ENCODE data around the gene TGFBR3. TPM values are rescaled to one million over a fixed set of nuclear protein-coding genes. Genes with fewer than 3 reads are reported as not detected.

Gene TGFBR3
- total RNA-seq, 1 experiment from 2014 or later, result not detected

- H3K4me2 ChIP-seq (ENCODE audit: low read depth, low read length, poor library complexity, severe bottlenecking), result no peak overlapping the region
- H3K4me1 ChIP-seq (ENCODE audit: low read length), result no peaks in the 10 kb centered on the region
- no peaks in the 10 kb centered on the region for H3K36me3 ChIP-seq (ENCODE audit: insufficient read depth, low read length)
- H2AFZ ChIP-seq (ENCODE audit: low read length), result no peak overlapping the region
- no peak overlapping the region for H3K4me3 ChIP-seq (ENCODE audit: low read length)
- no peak overlapping the region for H3K27ac ChIP-seq (ENCODE audit: low read length)
- no peak for DNase-seq
- H3K9me3 ChIP-seq (ENCODE audit: low read length), result no peaks in the 10 kb centered on the region
- H3K27me3 ChIP-seq (ENCODE audit: low read length), result no peaks in the 10 kb centered on the region
- H3K9me2 ChIP-seq (replicated peaks; ENCODE audit: insufficient read depth, low read length), result no peaks in the 10 kb centered on the region
- H4K20me1 ChIP-seq (ENCODE audit: insufficient read depth, low read depth, low read length), result no peaks in the 10 kb centered on the region
- no peaks in the 10 kb centered on the region for H3K79me2 ChIP-seq (ENCODE audit: low read length)
- H3K9ac ChIP-seq (ENCODE audit: low read length), result no peak overlapping the region
Observed at GRCh38 chr1:91793877-91794276, 92.1 kb downstream of the TGFBR3 start.

GRCh38 chr1:91793189-91793588 is 92.8 kb downstream of the TGFBR3 start:
- no peak overlapping the region for H3K9ac ChIP-seq (ENCODE audit: low read length)
- no peak overlapping the region for H3K4me2 ChIP-seq (ENCODE audit: low read depth, low read length, poor library complexity, severe bottlenecking)
- no peak for DNase-seq
- H3K27ac ChIP-seq (ENCODE audit: low read length), result no peak overlapping the region
- no peaks in the 10 kb centered on the region for H3K9me3 ChIP-seq (ENCODE audit: low read length)
- H3K9me2 ChIP-seq (replicated peaks; ENCODE audit: insufficient read depth, low read length), result no peaks in the 10 kb centered on the region
- H4K20me1 ChIP-seq (ENCODE audit: insufficient read depth, low read depth, low read length), result no peaks in the 10 kb centered on the region
- H3K27me3 ChIP-seq (ENCODE audit: low read length), result no peaks in the 10 kb centered on the region
- H2AFZ ChIP-seq (ENCODE audit: low read length), result no peak overlapping the region
- no peaks in the 10 kb centered on the region for H3K4me1 ChIP-seq (ENCODE audit: low read length)
- H3K79me2 ChIP-seq (ENCODE audit: low read length), result no peaks in the 10 kb centered on the region
- H3K4me3 ChIP-seq (ENCODE audit: low read length), result no peak overlapping the region
- H3K36me3 ChIP-seq (ENCODE audit: insufficient read depth, low read length), result no peaks in the 10 kb centered on the region

GRCh38 chr1:91792489-91793071 is 93.4 kb downstream of the TGFBR3 start:
- H3K4me1 ChIP-seq (ENCODE audit: low read length), result no peaks in the 10 kb centered on the region
- no peaks in the 10 kb centered on the region for H3K9me3 ChIP-seq (ENCODE audit: low read length)
- no peaks in the 10 kb centered on the region for H3K9me2 ChIP-seq (replicated peaks; ENCODE audit: insufficient read depth, low read length)
- H4K20me1 ChIP-seq (ENCODE audit: insufficient read depth, low read depth, low read length), result no peaks in the 10 kb centered on the region
- no peak overlapping the region for H3K27ac ChIP-seq (ENCODE audit: low read length)
- H3K9ac ChIP-seq (ENCODE audit: low read length), result no peak overlapping the region
- H3K4me2 ChIP-seq (ENCODE audit: low read depth, low read length, poor library complexity, severe bottlenecking), result no peak overlapping the region
- peak; percentile 43 for DNase-seq
- no peaks in the 10 kb centered on the region for H3K36me3 ChIP-seq (ENCODE audit: insufficient read depth, low read length)
- no peak overlapping the region for H2AFZ ChIP-seq (ENCODE audit: low read length)
- H3K27me3 ChIP-seq (ENCODE audit: low read length), result no peaks in the 10 kb centered on the region
- no peak overlapping the region for H3K4me3 ChIP-seq (ENCODE audit: low read length)
- no peaks in the 10 kb centered on the region for H3K79me2 ChIP-seq (ENCODE audit: low read length)

- Histone ChIP-seq H3K9ac (ENCODE audit: low read length) (no peak overlapping the region), H3K9me3 (ENCODE audit: low read length) (no peaks in the 10 kb centered on the region), H4K20me1 (ENCODE audit: insufficient read depth, low read depth, low read length) (no peaks in the 10 kb centered on the region), H2AFZ (ENCODE audit: low read length) (no peak overlapping the region), H3K4me1 (ENCODE audit: low read length) (no peaks in the 10 kb centered on the region), H3K36me3 (ENCODE audit: insufficient read depth, low read length) (no peaks in the 10 kb centered on the region), H3K27ac (ENCODE audit: low read length) (no peak overlapping the region), H3K9me2 (replicated peaks; ENCODE audit: insufficient read depth, low read length) (no peaks in the 10 kb centered on the region), H3K4me2 (ENCODE audit: low read depth, low read length, poor library complexity, severe bottlenecking) (no peak overlapping the region), H3K27me3 (ENCODE audit: low read length) (no peaks in the 10 kb centered on the region), H3K4me3 (ENCODE audit: low read length) (no peak overlapping the region), H3K79me2 (ENCODE audit: low read length) (no peaks in the 10 kb centered on the region)
- no peak for DNase-seq
Observed at GRCh38 chr1:91791691-91792488, 94.1 kb downstream of the TGFBR3 start.

GRCh38 chr1:91791103-91791502 is 94.8 kb downstream of the TGFBR3 start:
- H3K79me2 ChIP-seq (ENCODE audit: low read length), result no peaks in the 10 kb centered on the region
- H3K4me2 ChIP-seq (ENCODE audit: low read depth, low read length, poor library complexity, severe bottlenecking), result no peak overlapping the region
- no peaks in the 10 kb centered on the region for H3K27me3 ChIP-seq (ENCODE audit: low read length)
- no peak overlapping the region for H3K4me3 ChIP-seq (ENCODE audit: low read length)
- H3K9ac ChIP-seq (ENCODE audit: low read length), result no peak overlapping the region
- H3K27ac ChIP-seq (ENCODE audit: low read length), result no peak overlapping the region
- H3K9me3 ChIP-seq (ENCODE audit: low read length), result no peaks in the 10 kb centered on the region
- H4K20me1 ChIP-seq (ENCODE audit: insufficient read depth, low read depth, low read length), result no peaks in the 10 kb centered on the region
- H3K4me1 ChIP-seq (ENCODE audit: low read length), result no peaks in the 10 kb centered on the region
- H3K9me2 ChIP-seq (replicated peaks; ENCODE audit: insufficient read depth, low read length), result no peaks in the 10 kb centered on the region
- no peak overlapping the region for H2AFZ ChIP-seq (ENCODE audit: low read length)
- DNase-seq, result no peak
- H3K36me3 ChIP-seq (ENCODE audit: insufficient read depth, low read length), result no peaks in the 10 kb centered on the region

GRCh38 chr1:91790392-91790791 is 95.6 kb downstream of the TGFBR3 start:
- Histone ChIP-seq H2AFZ (ENCODE audit: low read length) (no peak overlapping the region), H3K27me3 (ENCODE audit: low read length) (no peaks in the 10 kb centered on the region), H3K4me2 (ENCODE audit: low read depth, low read length, poor library complexity, severe bottlenecking) (no peak overlapping the region), H3K9me3 (ENCODE audit: low read length) (no peaks in the 10 kb centered on the region), H3K4me3 (ENCODE audit: low read length) (no peak overlapping the region), H3K9ac (ENCODE audit: low read length) (no peak overlapping the region), H3K27ac (ENCODE audit: low read length) (no peak overlapping the region), H3K9me2 (replicated peaks; ENCODE audit: insufficient read depth, low read length) (no peaks in the 10 kb centered on the region), H3K79me2 (ENCODE audit: low read length) (no peaks in the 10 kb centered on the region), H3K36me3 (ENCODE audit: insufficient read depth, low read length) (no peaks in the 10 kb centered on the region), H3K4me1 (ENCODE audit: low read length) (no peaks in the 10 kb centered on the region), H4K20me1 (ENCODE audit: insufficient read depth, low read depth, low read length) (no peaks in the 10 kb centered on the region)
- DNase-seq, result no peak

- Histone ChIP-seq H3K4me2 (ENCODE audit: low read depth, low read length, poor library complexity, severe bottlenecking) (no peak overlapping the region), H3K4me3 (ENCODE audit: low read length) (no peak overlapping the region), H3K27ac (ENCODE audit: low read length) (no peak overlapping the region), H3K9ac (ENCODE audit: low read length) (no peak overlapping the region), H3K36me3 (ENCODE audit: insufficient read depth, low read length) (no peaks in the 10 kb centered on the region), H3K4me1 (ENCODE audit: low read length) (no peaks in the 10 kb centered on the region), H2AFZ (ENCODE audit: low read length) (no peak overlapping the region), H4K20me1 (ENCODE audit: insufficient read depth, low read depth, low read length) (no peaks in the 10 kb centered on the region), H3K79me2 (ENCODE audit: low read length) (no peaks in the 10 kb centered on the region), H3K27me3 (ENCODE audit: low read length) (no peaks in the 10 kb centered on the region), H3K9me2 (replicated peaks; ENCODE audit: insufficient read depth, low read length) (no peaks in the 10 kb centered on the region), H3K9me3 (ENCODE audit: low read length) (no peaks in the 10 kb centered on the region)
- DNase-seq, result no peak
Observed at GRCh38 chr1:91789273-91789997, 96.5 kb downstream of the TGFBR3 start.

GRCh38 chr1:91787919-91788318 is 98.0 kb downstream of the TGFBR3 start:
- no peaks in the 10 kb centered on the region for H3K27me3 ChIP-seq (ENCODE audit: low read length)
- no peak overlapping the region for H3K9ac ChIP-seq (ENCODE audit: low read length)
- H4K20me1 ChIP-seq (ENCODE audit: insufficient read depth, low read depth, low read length), result no peaks in the 10 kb centered on the region
- no peaks in the 10 kb centered on the region for H3K79me2 ChIP-seq (ENCODE audit: low read length)
- H3K4me3 ChIP-seq (ENCODE audit: low read length), result no peak overlapping the region
- H3K27ac ChIP-seq (ENCODE audit: low read length), result no peak overlapping the region
- H3K36me3 ChIP-seq (ENCODE audit: insufficient read depth, low read length), result no peaks in the 10 kb centered on the region
- no peaks in the 10 kb centered on the region for H3K9me3 ChIP-seq (ENCODE audit: low read length)
- H2AFZ ChIP-seq (ENCODE audit: low read length), result no peak overlapping the region
- no peak overlapping the region for H3K4me2 ChIP-seq (ENCODE audit: low read depth, low read length, poor library complexity, severe bottlenecking)
- no peaks in the 10 kb centered on the region for H3K9me2 ChIP-seq (replicated peaks; ENCODE audit: insufficient read depth, low read length)
- H3K4me1 ChIP-seq (ENCODE audit: low read length), result no peaks in the 10 kb centered on the region
- DNase-seq, result no peak
